Activated gamma-delta T cell treated with anti-CD3 and anti-CD28 coated beads, Interleukin-2, amount 50 U/mL, for 16 hours (primary cell): ENCODE measurements around the gene CUEDC1.
"Not testable (repeated sequence)": the region's sequence is repeated elsewhere in the genome, so short reads cannot be mapped to it uniquely, and the experiment has no call there.

ENCODE experiments used
- DNase-seq: peaks from one replicate; pipeline ENCODE4 v3.0.0-alpha.2; 2020; ENCODE audit warnings: low read depth

Gene CUEDC1

DNA sequence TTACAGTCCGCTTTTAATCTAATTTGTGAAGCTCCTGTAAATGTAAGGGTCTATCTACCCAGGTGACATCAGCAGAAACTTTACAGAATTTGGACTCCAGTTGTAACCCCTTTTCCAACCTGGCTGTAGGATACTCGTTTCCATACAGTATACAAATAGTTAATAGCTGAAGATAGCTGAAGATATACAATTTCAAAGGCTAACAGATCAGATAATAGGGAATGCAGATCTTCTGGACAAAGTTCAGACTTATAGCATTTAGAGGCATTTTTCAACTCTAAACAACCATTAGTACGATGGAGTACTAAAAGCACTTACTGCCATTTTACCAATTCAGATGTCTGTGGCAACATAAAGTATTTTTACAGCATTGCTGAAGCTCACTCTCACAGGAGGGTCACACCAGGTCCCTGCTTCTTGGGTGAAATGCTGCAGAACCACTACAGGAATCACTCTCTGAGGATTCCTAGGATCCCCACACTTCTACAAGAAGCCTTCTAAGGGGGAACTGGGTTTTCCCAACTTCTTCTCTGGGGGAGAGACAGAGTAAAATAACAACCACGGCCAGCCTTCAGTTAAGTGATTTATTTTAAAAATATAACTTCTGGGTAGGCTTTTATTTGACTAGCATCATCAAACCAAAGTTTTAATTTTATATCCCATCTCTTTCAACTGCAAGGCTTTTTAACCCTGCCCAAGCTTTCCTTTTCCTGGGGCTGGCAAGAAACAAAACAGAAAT, 29.9 kb upstream of the CUEDC1 start:
- no peak for DNase-seq

- DNase-seq = no peak
These were observed 29.2 kb upstream of the CUEDC1 start for GRCh38 chr17:57984261-57984890.

- DNase-seq = no peak
These were observed 28.2 kb upstream of the CUEDC1 start for GRCh38 chr17:57983446-57983845.

DNA sequence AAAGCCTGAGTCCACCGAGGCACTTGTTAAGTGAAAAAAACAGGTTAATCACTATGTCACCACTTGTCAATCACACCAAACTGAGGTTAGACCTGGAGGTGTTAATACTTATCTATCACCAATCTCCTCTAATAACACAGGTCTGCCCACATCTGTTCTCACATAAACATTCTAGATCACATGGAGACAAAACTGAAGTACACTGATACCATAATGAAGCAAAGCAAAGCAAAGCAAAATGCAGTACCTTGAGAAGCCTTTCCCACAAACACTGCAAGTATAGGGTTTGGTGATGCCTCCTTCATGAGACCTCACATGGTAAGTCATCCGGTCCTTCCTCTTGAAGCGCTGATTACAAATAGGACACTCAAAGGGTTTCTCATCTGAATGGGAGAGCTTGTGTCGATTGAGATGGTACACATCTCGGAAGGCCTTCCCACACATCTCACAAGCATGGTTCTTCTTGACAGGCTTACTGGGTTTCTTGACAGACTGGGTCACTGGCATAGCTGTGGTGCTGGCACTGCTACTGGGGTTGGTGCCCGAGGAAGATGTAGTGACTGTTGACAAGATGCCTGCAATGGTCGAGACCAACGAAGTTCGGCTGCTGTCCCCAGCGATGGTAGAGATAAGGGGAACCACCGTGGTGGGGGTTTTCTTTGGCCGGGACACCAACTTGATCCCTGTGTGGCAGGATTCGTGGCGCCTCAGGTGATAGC, 27.4 kb upstream of the CUEDC1 start:
- DNase-seq = no peak

DNA sequence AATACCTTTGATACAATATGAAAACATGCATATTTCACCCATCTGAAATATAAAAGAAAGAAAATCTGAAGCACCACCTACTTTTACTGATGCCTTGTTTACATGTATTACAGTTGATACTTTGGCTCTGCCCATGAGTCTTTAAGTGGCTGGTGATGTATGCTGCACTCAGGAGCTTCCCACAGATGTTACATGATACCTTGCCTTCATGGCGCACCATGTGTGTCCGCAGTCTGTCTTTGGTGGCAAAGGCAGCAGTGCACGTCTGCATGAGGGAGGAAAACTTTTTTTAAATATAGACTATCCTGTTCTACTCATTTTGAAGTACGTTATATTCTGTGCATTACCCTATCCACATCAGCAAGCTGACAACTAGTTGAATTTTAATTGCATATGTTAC, 25.3 kb upstream of the CUEDC1 start:
- DNase-seq = no peak

DNA sequence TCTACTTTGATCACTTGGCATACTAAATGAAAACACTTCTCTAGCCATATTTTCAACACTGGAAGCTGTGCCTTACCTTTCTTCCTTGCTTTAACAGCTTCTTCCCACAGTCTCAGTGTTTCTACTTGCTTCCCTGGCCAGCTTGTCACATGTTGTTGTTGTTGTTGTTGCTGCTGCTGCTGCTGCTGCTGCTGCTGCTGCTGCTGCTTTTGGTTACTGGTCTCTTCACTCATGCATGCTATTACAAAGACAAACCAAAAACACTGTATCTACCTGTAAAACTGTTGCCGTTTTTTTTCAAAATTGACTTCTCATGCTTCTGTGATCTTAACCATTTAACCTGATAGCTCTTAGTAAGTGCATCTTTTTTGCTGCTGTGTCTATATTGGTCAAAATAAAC, 23.9 kb upstream of the CUEDC1 start:
- DNase-seq = no peak

GRCh38 chr17:57976594-57976993, 21.4 kb upstream of the CUEDC1 start:
- no peak for DNase-seq

GRCh38 chr17:57975044-57975443, 19.8 kb upstream of the CUEDC1 start:
- DNase-seq = no peak

DNA sequence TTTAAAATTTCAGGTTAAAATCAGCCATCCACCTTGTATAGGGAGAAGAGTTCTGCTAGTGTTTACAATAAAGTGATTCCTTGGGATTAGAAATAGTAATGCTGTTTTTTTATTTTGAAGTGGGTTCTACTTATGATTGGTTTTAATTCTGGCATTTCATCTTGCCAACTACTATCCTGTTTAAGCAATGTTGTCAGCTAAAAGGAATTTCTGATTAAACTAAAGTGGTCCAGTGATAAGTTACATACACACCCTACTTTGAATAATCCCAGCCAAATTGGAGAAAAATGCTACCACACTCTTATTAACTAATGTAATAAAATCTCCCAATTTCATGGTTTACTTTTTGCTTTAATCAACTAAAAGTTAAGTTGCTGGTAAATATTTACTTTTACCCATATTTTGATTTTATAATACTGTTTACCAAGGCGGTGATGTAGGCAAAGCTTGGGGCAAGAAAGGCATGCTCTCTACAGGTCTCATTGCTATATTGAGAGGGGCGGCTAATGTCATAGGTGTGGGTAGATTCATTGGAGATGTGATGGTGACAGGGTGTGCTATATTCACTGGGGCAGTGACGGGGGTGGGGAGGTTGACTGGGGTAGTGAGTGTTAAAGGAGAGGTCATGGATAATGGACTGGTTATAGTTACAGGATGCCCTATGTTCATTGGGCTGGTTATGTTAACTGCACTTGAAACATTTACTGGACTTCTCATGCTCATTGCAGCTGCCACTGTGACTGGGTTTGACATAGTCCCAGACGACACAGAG, 19.0 kb upstream of the CUEDC1 start:
- DNase-seq = not testable (repeated sequence)

GRCh38 chr17:57972151-57972550, 16.9 kb upstream of the CUEDC1 start:
- no peak for DNase-seq

DNA sequence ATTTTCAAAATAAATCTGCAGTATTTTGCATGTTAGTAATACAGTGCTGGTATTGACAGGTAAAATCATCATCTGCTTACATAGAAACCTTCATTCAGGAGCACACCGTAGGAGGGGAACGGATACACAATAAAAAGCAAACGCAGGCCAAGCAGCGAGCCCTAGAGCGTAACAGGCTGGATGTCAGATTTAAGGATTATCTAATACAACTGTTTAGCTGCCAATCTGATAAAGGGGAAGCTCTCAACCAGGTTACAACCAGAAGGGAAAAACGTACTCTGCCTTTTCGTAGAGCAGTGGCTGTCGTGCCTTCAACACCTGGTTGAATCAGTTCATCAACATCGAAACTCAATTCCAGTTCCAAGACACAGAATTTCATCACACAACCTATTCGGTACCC, 16.4 kb upstream of the CUEDC1 start:
- no peak for DNase-seq

DNA sequence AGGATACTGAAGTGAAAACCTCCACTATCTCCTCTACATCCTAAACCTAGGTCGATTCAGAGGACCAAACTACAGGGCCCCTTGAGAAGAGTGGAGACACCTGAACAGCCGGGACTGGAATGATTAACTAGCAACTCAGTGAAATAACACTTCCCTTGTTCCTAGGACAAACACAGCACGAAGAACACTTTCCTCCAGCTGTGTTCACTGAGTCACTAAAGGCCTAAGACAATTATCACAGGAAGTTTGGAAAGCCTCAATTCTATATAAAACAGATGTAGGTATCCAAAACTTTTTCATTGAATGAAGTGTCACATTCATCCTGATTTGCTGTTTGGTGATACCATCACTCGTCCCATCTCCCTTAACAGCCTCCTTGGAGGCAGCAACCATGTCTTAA, 15.5 kb upstream of the CUEDC1 start:
- no peak for DNase-seq

- DNase-seq = no peak
These were observed 13.2 kb upstream of the CUEDC1 start for GRCh38 chr17:57968456-57968855.

DNA sequence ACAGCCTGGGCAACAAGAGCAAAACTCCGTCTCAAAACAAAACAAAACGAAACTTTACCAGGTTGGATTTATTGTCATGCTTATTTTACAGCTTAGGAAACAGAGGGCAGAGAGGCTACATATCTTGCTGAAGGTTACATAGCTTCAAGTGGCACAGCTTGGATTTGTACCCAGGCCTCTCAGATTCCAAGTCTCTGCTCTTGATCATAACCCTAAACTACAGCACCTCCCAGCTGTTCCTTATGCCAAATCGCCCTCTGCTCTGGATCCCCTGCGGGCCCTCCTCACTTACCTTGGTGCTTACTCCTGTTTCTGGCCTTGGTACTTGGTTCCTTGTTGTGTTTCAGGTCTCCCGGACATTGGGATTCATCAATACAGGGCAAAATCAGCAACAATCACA, 11.7 kb upstream of the CUEDC1 start:
- no peak for DNase-seq

- no peak for DNase-seq
These were observed 11.0 kb upstream of the CUEDC1 start for GRCh38 chr17:57966246-57966645.

GRCh38 chr17:57965521-57966160, 10.4 kb upstream of the CUEDC1 start:
- no peak for DNase-seq

DNA sequence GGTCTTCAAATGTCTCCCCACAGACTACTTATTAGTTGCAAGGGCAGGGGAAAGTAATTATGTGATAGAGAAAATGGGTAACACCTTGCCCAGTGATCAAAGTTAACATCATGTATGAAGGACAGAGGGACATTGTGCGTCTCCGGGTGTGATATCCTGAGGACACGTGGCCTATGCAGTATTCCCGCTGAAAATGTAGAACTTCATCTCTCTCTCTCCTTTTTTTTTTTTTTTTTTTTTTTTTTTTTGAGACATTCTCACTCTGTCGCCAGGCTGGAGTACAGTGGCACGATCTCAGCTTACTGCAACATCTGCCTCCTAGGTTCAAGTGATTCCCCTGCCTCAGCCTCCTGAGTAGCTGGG, 7.9 kb upstream of the CUEDC1 start:
- no peak for DNase-seq

GRCh38 chr17:57962279-57963148, 7.3 kb upstream of the CUEDC1 start:
- DNase-seq = no peak

GRCh38 chr17:57959929-57960328, 4.7 kb upstream of the CUEDC1 start:
- DNase-seq = no peak

DNA sequence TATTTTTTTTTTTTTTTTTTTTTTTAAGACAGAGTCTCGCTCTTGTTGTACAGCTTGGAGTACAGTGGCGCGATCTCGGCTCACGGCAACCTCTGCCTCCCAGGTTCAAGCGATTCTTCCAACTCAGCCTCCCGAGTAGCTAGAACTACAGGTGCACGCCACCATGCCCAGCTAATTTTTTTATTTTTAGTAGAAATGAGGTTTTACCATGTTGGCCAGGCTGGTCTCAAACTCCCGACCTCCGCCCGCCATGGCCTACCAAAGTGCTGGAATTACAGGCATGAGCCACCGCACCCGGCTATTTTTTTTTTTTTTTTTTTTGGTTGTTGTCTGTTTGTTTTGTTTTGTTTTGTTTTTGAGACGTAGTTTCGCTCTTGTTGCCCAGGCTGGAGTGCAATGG, 3.2 kb upstream of the CUEDC1 start:
- DNase-seq = not testable (repeated sequence)

GRCh38 chr17:57957886-57958285, 2.7 kb upstream of the CUEDC1 start:
- no peak for DNase-seq
